Measurements from ENCODE around the gene CRACR2B. TPM values are rescaled to one million over a fixed set of nuclear protein-coding genes. Genes with fewer than 3 reads are reported as not detected.

CRACR2B gene
- total and polyA plus RNA-seq, 2 of the 8 experiments (the other 6 are each of a cell fraction or from before 2014, with no cell fraction given): 18.2 to 26.4 TPM

GRCh38 chr11:832529-833113, 4.9 kb downstream of the CRACR2B start, which contains the start of gene CD151 (continued):
- TF ChIP-seq SUZ12 (IDR thresholded peaks at IDR 0.05; ENCODE audit: low read length) (no peak), RBBP5 (IDR thresholded peaks at IDR 0.05; ENCODE audit: borderline replicate concordance, low read depth, low read length) (no peak; the same call in 1 of the 2 replicates), TAF1 (IDR thresholded peaks at IDR 0.05; ENCODE audit: low read depth, low read length) (no peak), CBX8 (IDR thresholded peaks at IDR 0.05; ENCODE audit: borderline replicate concordance, low read depth, low read length) (no peak), EP300 (IDR thresholded peaks at IDR 0.05; ENCODE audit: borderline replicate concordance in 1 of 2, low read depth in 2 of 2, low read length in 2 of 2) (no peak), ZNF274 (IDR thresholded peaks at IDR 0.05; ENCODE audit: borderline replicate concordance, extremely low read depth, low read length) (no peak), SP4 (IDR thresholded peaks at IDR 0.05; ENCODE audit: low read length) (no peak), NANOG (IDR thresholded peaks at IDR 0.05; ENCODE audit: insufficient read depth, low read depth, low read length, poor library complexity, severe bottlenecking) (no peak)

All from H1 (cell line).